ENCODE measurements around the gene MEDAG.

- TF ChIP-seq POLR2A (IDR thresholded peaks at IDR 0.05; ENCODE audit: extremely low read depth, insufficient read length): no peak
- TF ChIP-seq CTCF (IDR thresholded peaks at IDR 0.05; ENCODE audit: low read depth, low read length): no peak
Measured at GRCh38 chr13:30925429-30925828, 19.4 kb downstream of the MEDAG start.
